ENCODE measurements around the gene TGM1. TPM values are rescaled to one million over a fixed set of nuclear protein-coding genes. Genes with fewer than 3 reads are reported as not detected.

TGM1 gene
- total RNA-seq, 1 donor from 2014 or later = 88.7 TPM

GRCh38 chr14:24274101-24274543 lies 11.1 kb upstream of the TGM1 start:
- Histone ChIP-seq H3K36me3 (ENCODE audit: control insufficient read depth, insufficient read depth, low read length) (peaks cover 9% of the 10 kb centered on the region), H3K27me3 (ENCODE audit: control insufficient read depth, insufficient read depth, low read length) (no peaks in the 10 kb centered on the region), H3K4me3 (ENCODE audit: low read depth, low read length) (no peak overlapping the region)
- FAIRE-seq (peak; percentile 66), DNase-seq (ENCODE audit: low read depth) (peak; percentile 100)
- TF ChIP-seq CTCF (IDR thresholded peaks at IDR 0.05; ENCODE audit: insufficient read depth, low read length, severe bottlenecking) = no peak

DNA sequence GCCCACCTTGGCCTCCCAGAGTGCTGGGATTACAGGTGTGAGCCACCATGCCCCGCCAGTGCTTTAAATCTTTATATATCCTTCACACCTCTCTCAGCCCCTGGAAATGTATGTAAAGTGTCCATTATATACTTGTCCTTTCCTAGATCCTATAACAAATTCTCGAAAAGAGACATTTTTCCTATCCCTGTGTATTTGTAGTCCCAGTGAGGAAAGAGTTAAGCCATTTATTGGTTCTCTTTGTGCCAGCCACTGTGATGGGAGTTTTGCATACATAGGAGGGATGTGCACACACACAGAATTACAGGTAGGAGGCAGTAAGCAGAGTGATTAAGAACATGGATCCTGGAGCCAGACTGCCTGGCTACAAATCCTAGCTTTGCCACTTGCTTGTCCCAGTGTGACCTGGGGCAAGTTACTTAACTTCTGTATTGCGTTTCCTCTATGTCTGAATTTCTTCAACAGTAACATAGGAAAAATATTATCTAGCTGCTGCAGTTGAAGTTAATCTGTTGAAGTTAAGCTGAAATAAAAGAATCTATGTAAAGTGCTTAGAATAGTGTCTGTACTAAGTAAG lies 10.5 kb upstream of the TGM1 start:
- TF ChIP-seq CTCF (IDR thresholded peaks at IDR 0.05; ENCODE audit: insufficient read depth, low read length, severe bottlenecking) = peak; percentile 50
- DNase-seq (ENCODE audit: low read depth) = peak; percentile 74
- no peak for FAIRE-seq
- H3K36me3 ChIP-seq (ENCODE audit: control insufficient read depth, insufficient read depth, low read length) = peaks cover 13% of the 10 kb centered on the region
- H3K4me3 ChIP-seq (ENCODE audit: low read depth, low read length) = no peak overlapping the region
- H3K27me3 ChIP-seq (ENCODE audit: control insufficient read depth, insufficient read depth, low read length) = no peaks in the 10 kb centered on the region

- no peak for FAIRE-seq
- Histone ChIP-seq H3K36me3 (ENCODE audit: control insufficient read depth, insufficient read depth, low read length) (peaks cover 18% of the 10 kb centered on the region), H3K27me3 (ENCODE audit: control insufficient read depth, insufficient read depth, low read length) (no peaks in the 10 kb centered on the region), H3K4me3 (ENCODE audit: low read depth, low read length) (no peak overlapping the region)
- no peak for TF ChIP-seq CTCF (IDR thresholded peaks at IDR 0.05; ENCODE audit: insufficient read depth, low read length, severe bottlenecking)
- no peak for DNase-seq (ENCODE audit: low read depth)
Observed at GRCh38 chr14:24272467-24272866, 9.5 kb upstream of the TGM1 start.

- no peaks in the 10 kb centered on the region for H3K27me3 ChIP-seq (ENCODE audit: control insufficient read depth, insufficient read depth, low read length)
- FAIRE-seq (no peak), DNase-seq (ENCODE audit: low read depth) (no peak)
Observed at GRCh38 chr14:24271834-24272263, 8.9 kb upstream of the TGM1 start.

GRCh38 chr14:24271134-24271833 lies 8.3 kb upstream of the TGM1 start, which contains the start of gene RABGGTA:
TSS of gene RABGGTA (minus strand) at chr14:24271597. CDS start at chr14:24271115, 482 bp downstream.
- FAIRE-seq = no peak
- H3K27me3 ChIP-seq (ENCODE audit: control insufficient read depth, insufficient read depth, low read length) = no peaks in the 10 kb centered on the region
- H3K4me3 ChIP-seq (ENCODE audit: low read depth, low read length) = peak within 1 kb of the TSS; percentile 82
- peaks cover 27% of the 10 kb centered on the region for H3K36me3 ChIP-seq (ENCODE audit: control insufficient read depth, insufficient read depth, low read length)
- DNase-seq (ENCODE audit: low read depth) = peak; percentile 78
- peak; percentile 91 for TF ChIP-seq CTCF (IDR thresholded peaks at IDR 0.05; ENCODE audit: insufficient read depth, low read length, severe bottlenecking)

More at GRCh38 chr14:24271834-24272263, 8.9 kb upstream of the TGM1 start:
- no peak for TF ChIP-seq CTCF (IDR thresholded peaks at IDR 0.05; ENCODE audit: insufficient read depth, low read length, severe bottlenecking)
- Histone ChIP-seq H3K4me3 (ENCODE audit: low read depth, low read length) (peak overlapping the region; percentile 82), H3K36me3 (ENCODE audit: control insufficient read depth, insufficient read depth, low read length) (peaks cover 22% of the 10 kb centered on the region)

Data from bronchial epithelial cell (primary cell).